Measurements from ENCODE around the gene CCT8L2. TPM values are rescaled to one million over a fixed set of nuclear protein-coding genes. Genes with fewer than 3 reads are reported as not detected.
"Not testable (repeated sequence)": the region's sequence is repeated elsewhere in the genome, so short reads cannot be mapped to it uniquely, and the experiment has no call there.

Gene CCT8L2, protein sequence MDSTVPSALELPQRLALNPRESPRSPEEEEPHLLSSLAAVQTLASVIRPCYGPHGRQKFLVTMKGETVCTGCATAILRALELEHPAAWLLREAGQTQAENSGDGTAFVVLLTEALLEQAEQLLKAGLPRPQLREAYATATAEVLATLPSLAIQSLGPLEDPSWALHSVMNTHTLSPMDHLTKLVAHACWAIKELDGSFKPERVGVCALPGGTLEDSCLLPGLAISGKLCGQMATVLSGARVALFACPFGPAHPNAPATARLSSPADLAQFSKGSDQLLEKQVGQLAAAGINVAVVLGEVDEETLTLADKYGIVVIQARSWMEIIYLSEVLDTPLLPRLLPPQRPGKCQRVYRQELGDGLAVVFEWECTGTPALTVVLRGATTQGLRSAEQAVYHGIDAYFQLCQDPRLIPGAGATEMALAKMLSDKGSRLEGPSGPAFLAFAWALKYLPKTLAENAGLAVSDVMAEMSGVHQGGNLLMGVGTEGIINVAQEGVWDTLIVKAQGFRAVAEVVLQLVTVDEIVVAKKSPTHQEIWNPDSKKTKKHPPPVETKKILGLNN
- polyA plus RNA-seq (ENCODE audit: insufficient read length in 12 of 12), result not detected
- long read RNA-seq, donor 1, result 0 reads
- long read RNA-seq, donor 2, result 0 reads
- long read RNA-seq, donor 3, result 0 reads
- long read RNA-seq, donor 4, result 0 reads
- long read RNA-seq, donor 5, result 0 reads
- long read RNA-seq, donor 6, result 0 reads
- long read RNA-seq, donor 7, result 0 reads
- long read RNA-seq, donor 8, result 0 reads
- long read RNA-seq, donor 9, result 0 reads
- long read RNA-seq, donor 10, result 0 reads
- long read RNA-seq, donor 11, result 0 reads

DNA sequence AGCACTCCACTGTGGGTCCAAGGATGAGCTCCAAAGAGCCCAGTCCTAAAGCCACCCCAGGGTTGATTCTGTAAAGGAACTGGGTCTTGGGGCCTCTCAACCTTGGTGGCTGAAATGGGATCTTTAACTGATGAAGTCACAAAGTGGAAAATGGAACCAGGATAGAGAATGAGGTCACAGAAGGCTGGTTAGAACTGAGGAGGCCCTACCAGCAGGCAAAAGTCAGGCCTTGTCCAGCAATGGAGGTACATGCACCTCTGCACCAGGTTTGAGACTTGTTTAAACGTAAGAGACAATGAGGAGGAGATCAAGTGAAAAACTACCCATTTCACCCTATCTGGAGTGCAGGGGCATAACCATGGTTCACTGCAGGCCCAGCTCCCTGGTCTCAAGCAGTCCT lies at the start of gene CCT8L2:
TSS of gene CCT8L2 (minus strand) at position 101 of the 400 bp plus-strand sequence. CDS start 260 bp downstream, outside the sequence.
- DNase-seq, result not testable (repeated sequence)

DNA sequence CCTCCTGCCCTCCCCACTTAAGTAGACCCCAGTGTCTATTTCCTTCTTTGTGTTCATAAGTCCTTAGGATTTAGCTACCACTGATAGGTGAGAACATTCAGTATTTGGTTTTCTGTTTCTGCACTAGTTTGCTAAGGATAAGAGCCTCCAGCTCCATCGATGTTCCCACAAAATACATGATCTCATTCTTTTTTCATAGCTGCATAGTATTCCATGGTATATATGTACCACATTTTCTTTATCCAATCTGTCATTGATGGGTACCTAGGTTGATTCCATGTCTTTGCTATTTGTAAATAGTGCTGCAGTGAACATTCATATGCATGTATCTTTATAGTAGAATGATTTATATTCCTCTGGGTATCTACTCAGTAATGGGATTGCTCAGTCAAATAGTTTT lies 42.8 kb upstream of the CCT8L2 start:
- not testable (repeated sequence) for DNase-seq

DNA sequence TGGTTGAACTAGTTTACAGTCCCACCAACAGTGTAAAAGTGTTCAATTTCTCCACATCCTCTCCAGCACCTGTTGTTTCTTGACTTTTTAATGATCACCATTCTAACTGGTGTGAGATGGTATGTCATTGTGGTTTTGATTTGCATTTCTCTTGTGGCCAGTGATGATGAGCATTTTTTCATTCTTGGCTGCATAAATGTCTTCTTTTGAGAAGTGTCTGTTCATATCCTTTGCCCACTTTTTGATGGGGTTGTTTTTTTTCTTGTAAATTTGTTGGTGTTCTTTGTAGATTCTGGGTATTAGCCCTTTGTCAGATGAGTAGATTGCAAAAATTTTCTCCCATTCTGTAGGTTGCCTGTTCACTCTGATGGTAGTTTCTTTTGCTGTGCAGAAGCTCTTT lies 41.5 kb upstream of the CCT8L2 start:
- not testable (repeated sequence) for DNase-seq

DNA sequence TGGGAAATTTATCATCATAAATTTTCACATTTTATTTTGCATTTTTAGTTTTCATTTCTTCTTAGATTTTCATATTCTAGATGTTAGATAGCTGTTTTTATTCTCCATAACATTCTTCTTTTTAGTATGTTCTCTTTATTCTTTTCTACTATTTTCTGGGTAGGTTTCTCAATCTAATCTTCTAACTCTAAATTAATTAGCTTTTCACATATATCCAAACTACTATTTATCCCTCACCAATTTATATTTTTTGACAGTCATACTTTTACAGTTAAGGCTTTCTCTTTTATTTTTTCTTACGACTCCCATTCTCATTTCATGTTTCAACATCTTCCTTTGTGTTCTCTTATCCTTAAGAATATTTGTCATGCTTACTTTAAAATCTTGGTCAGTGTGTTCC lies 35.9 kb upstream of the CCT8L2 start:
- not testable (repeated sequence) for DNase-seq

DNA sequence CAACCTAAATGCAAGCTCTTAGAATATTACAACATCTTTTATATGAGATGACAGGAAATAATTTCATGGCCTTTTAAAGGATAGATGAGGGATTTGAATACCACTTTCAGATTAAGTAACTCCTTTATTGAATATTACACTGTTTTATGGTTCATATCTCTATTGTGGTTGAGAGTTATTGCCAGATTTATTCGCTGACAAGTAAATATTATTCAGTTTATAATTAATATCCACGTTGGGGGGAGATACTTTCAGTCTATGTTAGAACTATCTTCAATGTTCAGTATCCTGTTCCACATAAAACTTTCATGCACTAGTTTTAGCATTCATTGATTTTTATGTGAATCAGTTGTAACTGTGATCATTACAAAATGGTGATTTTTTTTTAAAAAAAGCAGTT lies 32.4 kb upstream of the CCT8L2 start:
- not testable (repeated sequence) for DNase-seq

DNA sequence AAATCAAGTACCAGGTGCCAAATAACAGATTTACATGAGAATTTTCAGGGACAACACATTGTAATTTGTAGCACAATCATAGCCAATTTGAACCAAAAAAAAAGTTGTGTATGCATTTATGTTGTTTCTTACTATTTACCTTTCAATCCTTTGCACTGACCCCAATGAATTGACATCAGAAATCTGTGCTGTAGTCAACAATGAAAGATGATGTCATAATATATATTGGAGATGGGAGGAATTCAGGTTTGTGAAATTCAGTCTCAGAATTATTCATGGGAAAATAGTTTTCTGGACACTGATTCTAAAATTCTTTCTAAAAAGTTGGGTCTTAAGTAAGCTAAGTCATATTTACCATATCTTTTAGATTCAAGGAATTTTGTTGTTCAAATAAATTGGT lies 31.0 kb upstream of the CCT8L2 start:
- DNase-seq, result not testable (repeated sequence)

DNA sequence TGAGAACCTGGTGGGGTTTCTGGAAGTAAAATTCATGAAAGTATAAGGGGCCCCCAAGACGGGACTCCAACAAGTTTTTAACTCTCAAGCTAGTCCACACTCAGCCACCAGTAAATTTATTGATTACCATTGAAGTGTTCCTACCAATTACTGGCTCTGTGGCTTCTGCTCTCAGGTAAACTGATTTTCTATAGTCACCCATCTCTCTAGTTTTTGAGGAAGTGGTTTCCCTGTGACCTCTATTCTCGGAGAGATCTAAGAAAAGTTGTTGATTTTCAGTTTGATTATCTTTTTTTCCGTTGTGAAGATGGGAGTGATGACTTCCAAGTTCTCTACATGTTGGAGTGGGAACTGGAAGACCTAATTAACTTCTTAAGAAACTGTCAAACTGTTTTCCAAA lies 24.9 kb upstream of the CCT8L2 start:
- DNase-seq, result not testable (repeated sequence)

DNA sequence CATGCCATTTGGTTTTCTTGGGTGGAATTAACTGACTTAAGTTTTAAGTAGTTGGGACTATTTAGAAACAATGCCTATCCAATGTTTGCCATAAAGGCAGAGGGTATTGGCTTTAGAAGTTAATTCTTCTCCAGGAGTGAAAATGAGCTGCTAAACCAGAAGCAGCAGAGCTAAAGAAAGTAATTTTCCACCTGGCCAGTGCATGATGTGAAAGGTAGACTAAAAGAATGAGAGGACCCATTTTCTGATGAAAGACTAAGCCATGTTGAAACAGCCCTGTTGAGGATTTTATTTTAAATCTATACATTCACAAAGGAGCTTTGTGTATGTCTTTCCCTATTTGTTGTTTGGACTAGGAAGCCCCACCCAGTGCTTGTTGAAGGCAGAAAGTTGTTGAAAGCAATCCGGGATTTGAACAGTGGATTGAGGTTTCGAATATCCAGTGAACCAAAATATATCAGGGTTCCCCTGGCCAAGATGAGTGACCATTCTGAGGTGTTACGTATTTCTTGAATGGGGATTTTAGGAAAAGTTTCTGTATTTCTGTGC lies 23.9 kb upstream of the CCT8L2 start:
- DNase-seq, result not testable (repeated sequence)

DNA sequence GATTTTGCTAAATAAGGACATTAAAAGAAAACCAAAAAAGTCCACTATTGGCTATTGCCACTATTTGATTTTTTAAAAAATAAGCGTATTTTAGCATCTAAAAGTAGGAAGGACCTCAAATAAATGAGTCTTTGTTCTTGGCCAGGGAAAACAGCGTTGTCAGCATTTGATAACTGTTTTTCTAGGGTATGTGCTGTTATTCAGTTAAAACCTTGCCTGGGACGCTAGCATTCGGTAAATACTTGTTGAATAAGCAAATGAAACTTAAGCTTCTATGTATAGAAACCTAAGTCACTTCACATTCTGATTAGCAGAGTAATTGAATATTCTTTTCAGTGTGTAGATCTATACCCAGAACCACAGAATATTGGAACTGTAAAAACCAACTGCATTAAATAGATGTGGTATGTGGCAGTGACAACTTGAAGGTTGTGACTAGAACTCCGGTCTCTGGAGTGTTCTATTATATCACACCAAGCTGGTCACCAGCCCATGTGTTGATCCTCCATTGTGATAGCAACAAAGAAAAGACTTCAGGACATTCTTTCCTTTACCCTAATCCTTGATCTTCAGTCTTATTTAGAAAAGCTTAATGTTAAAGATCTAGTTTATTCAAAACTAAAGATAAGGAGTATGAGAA lies 23.1 kb upstream of the CCT8L2 start:
- DNase-seq, result not testable (repeated sequence)

DNA sequence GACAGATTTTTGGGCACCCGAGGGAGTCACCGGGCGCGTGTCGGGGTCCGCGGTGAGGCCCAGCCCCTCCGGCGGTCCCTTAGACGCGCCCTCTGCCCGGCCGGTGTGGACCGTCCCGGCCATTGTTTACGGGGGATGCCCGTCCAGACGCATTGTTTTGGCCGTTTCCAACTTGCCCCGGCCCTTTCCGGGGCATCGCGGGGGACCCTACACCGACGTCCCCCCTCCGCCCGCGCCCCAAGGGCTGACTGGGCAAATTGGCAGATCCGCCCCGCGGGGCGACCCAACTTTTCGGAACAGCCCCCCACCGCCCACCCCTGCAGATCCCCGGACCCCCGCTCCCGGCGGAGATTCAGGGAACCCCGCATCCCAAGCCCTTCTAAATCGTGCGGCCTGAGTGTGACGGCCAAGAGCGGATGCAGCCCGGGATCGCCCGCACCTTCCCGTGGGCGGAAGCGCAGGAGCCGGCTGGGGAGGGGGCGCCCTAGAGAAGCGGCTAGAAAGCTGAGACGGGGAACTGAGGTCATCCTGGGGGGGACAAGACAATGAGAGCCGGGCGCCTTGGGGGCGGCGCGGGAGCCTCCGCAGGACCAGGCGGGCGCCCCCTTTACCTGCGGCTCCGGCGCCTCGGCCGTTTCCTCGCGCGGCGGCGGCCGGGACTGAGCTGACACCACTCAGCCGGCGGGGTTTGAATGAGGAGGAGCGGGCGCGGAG lies 17.1 kb upstream of the CCT8L2 start:
- no peak for DNase-seq

DNA sequence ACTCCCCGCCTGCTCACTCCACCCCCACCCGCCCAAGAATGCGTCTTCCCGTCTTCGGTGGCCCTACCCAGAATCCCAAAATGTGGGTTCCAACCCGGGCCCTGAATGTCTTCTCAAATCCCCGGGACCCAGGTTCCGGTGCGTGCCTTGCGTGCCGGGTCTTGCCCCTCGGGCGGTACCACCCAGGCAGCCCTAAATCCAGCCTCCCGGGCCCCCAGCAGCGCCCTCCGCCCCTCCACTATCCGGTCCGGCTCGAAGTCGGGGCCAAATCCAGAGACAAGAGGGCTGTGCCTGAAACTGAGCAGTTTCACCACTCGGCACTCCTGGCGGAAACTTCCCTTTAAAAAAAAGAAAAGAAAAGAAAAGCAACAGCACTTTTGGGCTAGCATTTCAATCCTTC lies 16.3 kb upstream of the CCT8L2 start:
- no peak for DNase-seq

DNA sequence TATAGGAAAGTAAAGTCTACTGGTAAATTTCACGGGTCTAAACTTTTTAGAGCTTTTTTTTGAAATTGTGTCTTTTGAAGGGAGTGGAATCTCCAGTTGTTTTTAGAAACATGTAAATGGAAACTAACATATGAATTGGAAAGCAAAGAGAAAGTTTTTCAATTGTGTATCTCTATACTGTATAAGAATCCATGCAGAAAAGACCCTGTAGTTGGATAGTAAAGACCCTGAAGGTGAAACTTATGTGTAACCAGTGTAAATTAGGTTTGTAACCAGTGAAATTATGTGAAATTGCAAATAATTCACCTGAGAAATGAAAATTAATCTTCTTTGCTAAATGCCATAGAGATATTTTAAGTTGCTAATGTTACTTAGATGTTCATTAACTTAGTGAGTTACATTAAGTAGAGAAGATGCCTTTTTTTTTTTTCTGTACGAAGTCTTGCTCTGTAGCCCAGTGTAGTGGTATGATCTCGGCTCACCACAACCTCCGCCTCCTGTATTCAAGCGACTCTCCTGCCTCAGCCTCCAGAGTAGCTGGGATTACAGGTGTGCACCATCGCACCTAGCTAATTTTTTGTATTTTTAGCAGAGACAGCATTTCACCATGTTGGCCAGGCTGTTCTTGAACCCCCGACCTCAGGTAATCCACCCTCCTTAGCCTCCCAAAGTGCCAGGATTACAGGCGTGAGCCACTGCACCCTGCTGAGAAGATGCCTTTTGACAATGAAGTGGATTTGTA lies 11.8 kb upstream of the CCT8L2 start:
- not testable (repeated sequence) for DNase-seq

DNA sequence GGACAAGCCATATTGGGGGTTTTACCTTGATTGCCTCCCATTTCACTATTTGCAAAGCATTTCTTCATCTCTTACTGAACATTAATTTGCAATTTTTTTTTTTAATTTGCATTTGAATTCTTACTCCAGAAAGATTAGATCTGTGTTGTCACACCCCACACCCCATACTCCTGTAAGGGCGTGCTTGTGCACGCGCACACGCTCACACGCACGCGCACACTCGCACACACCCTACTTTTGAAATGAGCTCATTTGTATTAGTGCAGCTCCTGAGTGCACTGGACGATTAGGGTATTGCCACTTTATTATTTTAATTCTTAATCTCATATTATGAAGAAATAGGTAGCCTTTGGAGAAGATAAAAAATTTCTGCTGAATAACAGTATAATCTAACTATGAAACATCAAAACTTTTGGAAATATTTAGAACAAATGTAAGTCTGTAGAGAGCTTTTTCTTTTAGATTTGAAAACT lies 11.2 kb upstream of the CCT8L2 start:
- DNase-seq, result not testable (repeated sequence)

DNA sequence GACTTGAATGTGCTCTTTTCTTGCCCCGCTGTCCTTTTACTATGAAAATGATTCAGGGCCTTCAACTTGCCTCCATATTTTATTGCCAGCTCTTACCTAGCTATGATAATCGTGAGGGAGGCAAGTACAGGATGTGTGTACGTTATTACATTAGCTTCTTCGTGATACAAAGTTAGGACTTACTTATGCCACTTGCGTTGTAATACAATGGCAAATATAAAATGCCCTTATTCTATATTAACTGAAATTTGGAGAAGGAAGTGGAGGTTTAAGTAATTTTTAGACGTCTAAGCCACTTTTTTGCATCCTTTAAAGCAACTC lies 10.8 kb upstream of the CCT8L2 start:
- no peak for DNase-seq

DNA sequence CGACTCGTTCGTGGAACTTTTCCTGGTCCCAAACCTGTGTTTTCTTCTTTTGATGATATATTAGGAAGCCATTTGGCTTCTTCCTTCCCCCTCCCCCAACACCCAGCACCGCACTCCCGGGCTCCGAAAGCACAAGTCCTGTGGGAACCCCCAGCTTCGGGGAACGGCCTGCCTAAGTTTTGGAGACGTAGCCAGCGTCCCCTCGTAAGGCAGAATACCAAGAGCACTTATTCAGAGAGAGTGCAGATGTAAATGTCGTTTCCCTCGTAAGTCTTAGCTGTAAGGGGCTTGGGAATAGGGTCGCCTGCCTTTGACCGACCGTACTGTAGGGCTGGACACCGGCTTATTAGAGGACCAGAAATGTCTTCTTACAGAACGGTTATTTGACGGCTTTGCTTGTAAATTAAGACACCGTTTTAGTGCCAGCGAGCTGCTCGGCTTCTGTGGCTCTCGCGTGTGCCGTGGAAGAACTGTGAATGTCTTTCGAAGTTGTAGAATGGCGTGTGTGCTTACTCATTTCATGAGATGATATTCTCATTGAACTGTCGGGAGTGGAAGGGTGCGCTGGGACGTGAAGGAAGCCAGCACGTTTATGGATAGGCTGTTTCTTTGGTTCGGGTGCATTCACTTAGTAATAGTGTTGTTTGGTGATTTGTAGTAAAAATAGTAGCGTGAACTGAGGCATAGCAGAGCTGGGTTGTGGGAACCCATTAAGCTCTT lies 10.3 kb upstream of the CCT8L2 start:
- DNase-seq, result not testable (repeated sequence)

DNA sequence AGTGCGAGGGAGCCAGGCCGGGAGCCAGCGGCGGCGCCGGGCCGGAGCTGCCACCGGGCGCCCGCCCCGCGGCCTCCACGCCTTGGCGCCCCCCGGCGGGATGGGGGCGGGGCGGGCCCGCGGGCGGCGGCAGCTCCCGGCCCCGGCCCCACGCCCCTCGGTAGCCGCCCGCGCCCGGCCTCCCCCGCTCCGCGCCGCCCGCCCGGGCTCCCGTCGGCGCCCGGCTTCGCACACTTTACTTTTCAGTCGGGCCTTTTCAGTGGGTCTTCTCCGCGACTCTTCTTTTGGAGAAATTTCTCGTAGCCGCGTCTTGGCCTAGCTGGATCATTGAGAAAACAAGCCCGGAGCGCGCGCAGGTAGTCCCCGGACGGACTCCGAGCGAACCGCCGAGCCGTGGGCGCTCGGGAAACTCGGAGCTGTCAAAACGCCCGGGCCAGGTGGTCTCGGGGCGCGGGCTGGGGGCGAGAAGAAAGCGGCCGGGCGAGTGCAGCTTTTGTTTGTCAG lies 9.7 kb upstream of the CCT8L2 start:
- DNase-seq, result not testable (repeated sequence)

DNA sequence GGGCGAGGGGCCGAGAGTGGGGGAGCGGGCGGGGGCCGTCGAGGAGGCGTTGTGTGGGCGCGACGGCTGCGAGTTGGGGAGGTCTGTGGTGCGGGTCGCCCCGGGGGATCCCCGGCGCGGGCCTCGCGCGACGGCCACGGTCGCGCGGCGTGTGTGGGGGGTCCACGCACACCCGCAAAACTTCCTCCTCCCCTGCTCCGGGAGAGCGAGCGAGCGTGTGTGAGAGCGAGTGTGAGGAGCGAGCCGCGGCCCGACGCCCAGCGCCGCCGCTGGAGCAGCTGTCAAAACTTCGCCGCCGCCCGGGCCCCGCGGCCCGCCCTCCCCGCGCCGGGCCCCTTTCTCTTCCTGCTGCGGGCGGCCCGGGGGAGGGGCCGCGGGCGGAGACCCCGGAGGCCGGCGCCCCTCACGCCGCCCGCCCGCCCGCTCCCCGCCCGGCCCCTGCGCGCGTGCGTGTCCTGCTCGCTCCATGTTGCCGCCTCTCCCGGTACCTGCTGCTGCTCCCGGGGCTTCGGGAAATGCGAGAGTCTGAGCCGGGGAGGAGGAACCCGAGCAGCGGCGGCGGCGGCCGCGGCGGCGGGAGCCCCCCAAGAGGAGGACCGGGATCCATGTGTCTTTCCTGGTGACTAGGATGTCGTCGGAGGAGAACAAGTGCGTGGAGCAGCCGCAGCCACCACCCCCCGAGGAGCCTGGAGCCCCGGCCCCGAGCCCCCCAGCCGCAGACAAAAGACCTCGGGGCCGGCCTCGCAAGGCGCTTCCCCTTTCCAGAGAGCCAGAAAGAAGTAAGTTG lies 9.0 kb upstream of the CCT8L2 start:
- DNase-seq, result no peak

DNA sequence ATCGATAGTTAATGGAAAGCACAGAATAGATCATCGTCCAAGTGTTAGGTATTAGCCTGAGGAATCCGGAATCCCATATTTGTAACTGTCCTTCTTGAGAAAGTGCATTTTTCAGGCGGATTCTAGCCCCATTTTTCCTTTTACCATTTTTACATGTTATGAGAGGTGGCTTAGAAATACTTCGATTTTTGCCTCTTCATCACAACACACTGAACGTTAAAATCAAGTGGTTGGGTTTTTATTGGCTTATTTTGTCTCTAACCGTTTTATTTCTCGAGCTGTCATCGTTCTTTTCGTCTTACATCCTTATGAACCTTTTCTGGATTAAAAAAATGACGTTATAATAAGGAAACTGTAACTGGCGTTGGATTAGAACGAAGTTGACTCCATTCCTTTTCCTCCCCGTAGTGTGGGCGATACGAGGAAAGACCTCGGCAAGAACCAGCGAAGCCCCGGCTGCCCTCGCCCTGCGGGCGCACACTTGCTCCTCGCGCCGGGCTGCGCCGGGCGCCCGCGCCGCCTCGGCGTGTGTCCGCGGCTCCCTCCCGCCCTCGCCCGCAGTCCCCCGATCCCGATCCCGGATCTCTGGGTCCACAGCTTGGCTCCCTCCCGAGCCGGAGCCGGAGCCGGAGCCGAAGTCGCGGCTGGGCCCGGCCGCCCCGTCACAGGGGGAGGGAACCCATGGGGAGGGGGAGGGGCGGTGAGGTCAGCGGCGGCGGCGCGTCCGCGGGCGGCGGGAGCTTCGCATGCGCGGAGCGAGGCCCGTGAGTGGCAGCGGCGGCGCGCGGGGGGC lies 8.2 kb upstream of the CCT8L2 start:
- DNase-seq, result peak; percentile 32
